K562 (cell line): Measurements from ENCODE around the gene ZNF418. TPM values are rescaled to one million over a fixed set of nuclear protein-coding genes. Genes with fewer than 3 reads are reported as not detected.

Experiments
- ATAC-seq: fragments of 200-7000 bp; cut with Tn5 transposase; 3 replicates; pipeline ENCODE4 v1.9.1; 2020; ENCODE audit warnings: moderate library complexity
- BruUV-seq: library from RNA; stranded (reverse); fragments of 400-500 nt; replicated peaks from 2 replicates; lab custom pipeline; 2021; lab: Mats Ljungman, UMichigan
- CTCF ChIA-PET: fragments of 300-600 bp; formaldehyde crosslinking; extraction: SDS; loops from one replicate; lab custom pipeline; 2021; ENCODE audit warnings: low intra/inter-chr PET ratio; lab: Yijun Ruan, JAX
- POLR2A ChIA-PET: fragments of 300-600, 350-650 bp; sonication (Branson Sonifier 250); formaldehyde crosslinking; extraction: SDS; loops from one replicate; lab custom pipeline; 2021; ENCODE audit warnings: antibody characterized with exemption, inconsistent platforms; lab: Yijun Ruan, JAX
- DNase-seq, 4 experiments: peaks; one replicate each; pipeline versions ENCODE4 v3.0.0 to v3.0.0-alpha.2; 2011 to 2018; ENCODE audit warnings: low spot score in 3 of 4, mixed read lengths in 3 of 4; ENCODE audit errors: extremely low read depth in 1 of 4
- FAIRE-seq: peaks from 2 replicates; lab custom pipeline; 2011; peaks lifted over from hg19 to GRCh38; lab: Jason Lieb, UNC
- H2AFZ ChIP-seq: 2 replicates; pipeline ENCODE4 v1.6.0; 2011; ENCODE audit warnings: low read depth, low read length, control low read depth, inconsistent platforms
- H3K27ac ChIP-seq: fragments of 200-600 bp; 3 replicates; pipeline ENCODE4 v1.8.0; 2011; ENCODE audit warnings: low read depth, mild to moderate bottlenecking, control low read depth, inconsistent platforms, low read length, moderate library complexity, mixed read lengths; ENCODE audit errors: extremely low read depth
- H3K27me3 ChIP-seq, 2 experiments: fragments of 300-600 bp in 1 of 2; 2 replicates in 1 of 2; 3 replicates in 1 of 2; pipeline versions ENCODE4 v1.6.0 to v1.8.0; 2011; ENCODE audit warnings: inconsistent platforms in 2 of 2, low read length in 2 of 2, mild to moderate bottlenecking in 1 of 2, mixed read lengths in 1 of 2, moderate library complexity in 1 of 2; ENCODE audit not compliant: control insufficient read depth in 2 of 2, insufficient read depth in 2 of 2
- H3K36me3 ChIP-seq: fragments of 300-600 bp; 3 replicates; pipeline ENCODE4 v1.8.0; 2011; ENCODE audit warnings: mild to moderate bottlenecking, low read length, inconsistent platforms; ENCODE audit not compliant: control insufficient read depth, insufficient read depth
- H3K4me1 ChIP-seq, 2 experiments: fragments of 200-600 bp in 1 of 2; replicated peaks in 1 of 2; 2 replicates in 1 of 2; 3 replicates in 1 of 2; pipeline versions ENCODE4 v1.5.1 to v1.8.0; 2011; ENCODE audit warnings: inconsistent platforms in 2 of 2, low read length in 2 of 2, mild to moderate bottlenecking in 1 of 2, mixed read lengths in 1 of 2, moderate library complexity in 1 of 2; ENCODE audit not compliant: control insufficient read depth in 2 of 2, insufficient read depth in 2 of 2
- H3K4me2 ChIP-seq: 2 replicates; pipeline ENCODE4 v1.6.1; 2011; ENCODE audit warnings: low read length, control low read depth, inconsistent platforms, mixed read lengths; ENCODE audit not compliant: insufficient read depth
- H3K4me3 ChIP-seq: fragments of 200-600 bp; sonication (generic), shearing (Covaris generic); 2 replicates; pipeline ENCODE4 v1.5.1; 2016; ENCODE audit warnings: control low read depth, inconsistent platforms
- H3K79me2 ChIP-seq: fragments of 200-600 bp; 3 replicates; pipeline ENCODE4 v1.8.0; 2011; ENCODE audit warnings: low read length, inconsistent platforms; ENCODE audit not compliant: control insufficient read depth, insufficient read depth
- H3K9ac ChIP-seq, 2 experiments: 2 replicates each; pipeline versions ENCODE4 v1.6.0 to v1.6.1; 2011; ENCODE audit warnings: low read depth in 2 of 2, low read length in 2 of 2, control low read depth in 1 of 2, inconsistent platforms in 1 of 2, mild to moderate bottlenecking in 1 of 2, mixed read lengths in 1 of 2; ENCODE audit not compliant: insufficient read depth in 1 of 2
- H3K9me1 ChIP-seq: one replicate; pipeline ENCODE4 v1.6.0; 2011; ENCODE audit warnings: inconsistent platforms, mild to moderate bottlenecking, low read length, moderate library complexity; ENCODE audit not compliant: control insufficient read depth, insufficient read depth
- H3K9me3 ChIP-seq: replicated peaks from 2 replicates; pipeline ENCODE4 v1.5.1; 2011; ENCODE audit warnings: low read depth, low read length, inconsistent platforms; ENCODE audit not compliant: control insufficient read depth, insufficient read depth
- H4K20me1 ChIP-seq: replicated peaks from 2 replicates; pipeline ENCODE4 v1.6.1; 2011; ENCODE audit warnings: low read length, inconsistent platforms, mixed read lengths; ENCODE audit not compliant: control insufficient read depth, insufficient read depth
- EHMT2 ChIP-seq: fragments of 450-650 bp; IDR thresholded peaks from 2 replicates; pipeline ENCODE4 v1.6.1; 2018; ENCODE audit warnings: antibody characterized with exemption
- PPARD ChIP-seq: fragments of 250-450 bp; sonication (Bioruptor Pico); IDR thresholded peaks from 2 replicates; pipeline ENCODE4 v1.8.0; 2022; ENCODE audit warnings: inconsistent platforms, mild to moderate bottlenecking, moderate library complexity
- WGBS: fragments of 100-300 bp; shearing (Covaris generic); methylation state at CpG from one replicate; pipeline ENCODE4 v1.1.6; 2016; ENCODE audit warnings: low coverage, mixed read lengths; ENCODE audit not compliant: insufficient coverage; ENCODE audit errors: missing lambda C conversion rate; 5-methylcytosine and 5-hydroxymethylcytosine counted together
- in situ Hi-C: fragments of 300-500 bp; cut with MboI; formaldehyde crosslinking; loops from 4 replicates; pipeline ENCODE4 v1.15.0; 2018; ENCODE audit warnings: inconsistent platforms, mixed read lengths
- intact Hi-C: fragments of 100-400 bp; cut with micrococcal nuclease; formaldehyde crosslinking; loops from 2 replicates; pipeline ENCODE4 v1.14.2; 2022
- polyA plus RNA-seq, 8 experiments: library from polyadenylated mRNA; depleted of rRNA in 4 of 8; stranded (reverse) in 5 of 8; unstranded in 3 of 8; fragments of >200 nt; fragmentation: Nextera tagmentation in 2 of 8; fragmentation: Illumina TruSeq in 1 of 8; extraction: Ambion mirVana in 2 of 8; extraction: Trizol in 1 of 8; gene quantifications; 2 replicates each; pipeline versions ENCODE4 v1.2.1 to v1.2.3, GENCODE V29; 2011 to 2014; ENCODE audit warnings: inconsistent platforms in 1 of 8, missing spikeins in 1 of 8
- total RNA-seq, 7 experiments: library from RNA; depleted of rRNA in 6 of 7; stranded (reverse); fragments of >200 nt in 6 of 7; fragmentation: Illumina TruSeq in 2 of 7; extraction: Trizol in 2 of 7; gene quantifications; 2 replicates each; pipeline versions ENCODE4 v1.2.1 to v1.2.3, GENCODE V29; 2011 to 2021; ENCODE audit warnings: low replicate concordance in 1 of 7
- TF ChIP-seq, protein P1 (sequence below), 2 experiments: fragments of 450-650 bp; formaldehyde crosslinking in 1 of 2; IDR thresholded peaks; 2 replicates each; pipeline versions ENCODE4 v1.4.0 to v1.6.1; 2014 to 2020; ENCODE audit warnings: mild to moderate bottlenecking in 2 of 2, borderline replicate concordance in 1 of 2, low read depth in 1 of 2

The ZNF418 gene
- total and polyA plus RNA-seq, 9 of the 15 experiments (the other 6 are each of a cell fraction or from before 2014, with no cell fraction given) = 0.11 to 0.70 (median 0.32) TPM

DNA sequence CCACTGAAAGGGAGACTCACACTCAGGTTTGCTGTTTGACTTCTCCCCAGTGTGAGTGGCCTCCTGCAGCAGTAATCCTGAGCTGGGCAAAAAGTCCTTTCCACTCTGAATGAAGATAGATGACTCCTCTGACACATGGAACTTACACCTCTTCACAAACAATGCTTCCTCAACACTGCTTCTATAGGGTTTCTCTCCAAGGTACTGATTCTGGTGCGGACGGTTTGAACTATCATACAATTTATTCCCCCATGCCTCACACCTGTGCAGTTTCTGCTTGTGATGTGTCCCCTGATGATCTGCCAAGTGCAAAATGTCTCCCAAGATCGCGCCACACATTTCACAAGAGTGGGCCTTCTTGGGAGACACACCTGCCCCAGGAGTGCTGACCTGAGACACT lies 7.6 kb downstream of the ZNF418 start:
- Histone ChIP-seq H3K27ac (no peak overlapping the region), H3K9me3 (peaks cover 1% of the 10 kb centered on the region; the same call in 1 of the 2 replicates), H2AFZ (no peak overlapping the region)
- BruUV-seq = no TSS peak
- intact Hi-C loops = no loop called here
- TF ChIP-seq, protein P1, sequence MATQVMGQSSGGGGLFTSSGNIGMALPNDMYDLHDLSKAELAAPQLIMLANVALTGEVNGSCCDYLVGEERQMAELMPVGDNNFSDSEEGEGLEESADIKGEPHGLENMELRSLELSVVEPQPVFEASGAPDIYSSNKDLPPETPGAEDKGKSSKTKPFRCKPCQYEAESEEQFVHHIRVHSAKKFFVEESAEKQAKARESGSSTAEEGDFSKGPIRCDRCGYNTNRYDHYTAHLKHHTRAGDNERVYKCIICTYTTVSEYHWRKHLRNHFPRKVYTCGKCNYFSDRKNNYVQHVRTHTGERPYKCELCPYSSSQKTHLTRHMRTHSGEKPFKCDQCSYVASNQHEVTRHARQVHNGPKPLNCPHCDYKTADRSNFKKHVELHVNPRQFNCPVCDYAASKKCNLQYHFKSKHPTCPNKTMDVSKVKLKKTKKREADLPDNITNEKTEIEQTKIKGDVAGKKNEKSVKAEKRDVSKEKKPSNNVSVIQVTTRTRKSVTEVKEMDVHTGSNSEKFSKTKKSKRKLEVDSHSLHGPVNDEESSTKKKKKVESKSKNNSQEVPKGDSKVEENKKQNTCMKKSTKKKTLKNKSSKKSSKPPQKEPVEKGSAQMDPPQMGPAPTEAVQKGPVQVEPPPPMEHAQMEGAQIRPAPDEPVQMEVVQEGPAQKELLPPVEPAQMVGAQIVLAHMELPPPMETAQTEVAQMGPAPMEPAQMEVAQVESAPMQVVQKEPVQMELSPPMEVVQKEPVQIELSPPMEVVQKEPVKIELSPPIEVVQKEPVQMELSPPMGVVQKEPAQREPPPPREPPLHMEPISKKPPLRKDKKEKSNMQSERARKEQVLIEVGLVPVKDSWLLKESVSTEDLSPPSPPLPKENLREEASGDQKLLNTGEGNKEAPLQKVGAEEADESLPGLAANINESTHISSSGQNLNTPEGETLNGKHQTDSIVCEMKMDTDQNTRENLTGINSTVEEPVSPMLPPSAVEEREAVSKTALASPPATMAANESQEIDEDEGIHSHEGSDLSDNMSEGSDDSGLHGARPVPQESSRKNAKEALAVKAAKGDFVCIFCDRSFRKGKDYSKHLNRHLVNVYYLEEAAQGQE (IDR thresholded peaks at IDR 0.05; ENCODE audit: borderline replicate concordance) = peak; percentile 35; the same call in 1 of the 2 replicates
- TF ChIP-seq, protein P1 (CRISPR knock-in tag; IDR thresholded peaks at IDR 0.05; ENCODE audit: low read depth) = no peak
- TF ChIP-seq PPARD (CRISPR knock-in tag) (no peak), EHMT2 (0 out of 2 replicates have a peak, but pooled peaks have one; percentile 30)
- TF ChIP-seq, all 486 proteins: peak for 2
- no peak overlapping the region for H3K4me2 ChIP-seq
- H3K4me3 ChIP-seq = no peak overlapping the region
- CTCF ChIA-PET = no interaction called here
- no peaks in the 10 kb centered on the region for H3K4me1 ChIP-seq
- H3K36me3 ChIP-seq = no peaks in the 10 kb centered on the region
- POLR2A ChIA-PET = no interaction called here
- H3K79me2 ChIP-seq = no peaks in the 10 kb centered on the region
- ATAC-seq = no peak
- 5% methylated on average over 4 of the region's 4 CpGs for WGBS
- no peaks in the 10 kb centered on the region for H3K27me3 ChIP-seq
- H4K20me1 ChIP-seq = no peaks in the 10 kb centered on the region
- DNase-seq = no peak
- in situ Hi-C loops = no loop called here
- no peaks in the 10 kb centered on the region for H3K9me1 ChIP-seq
- no peak for FAIRE-seq
- H3K9ac ChIP-seq = no peak overlapping the region
